HG02588 (cell line): ENCODE measurements around the gene IBSP.
A peak's percentile ranks its signal among the peaks of the same experiment; 100 is the strongest.

ENCODE experiments used
- ATAC-seq: cut with Tn5 transposase; IDR thresholded peaks from one replicate; pipeline ENCODE4 v1.9.1; 2021; ENCODE audit warnings: mild to moderate bottlenecking, moderate library complexity; ENCODE audit not compliant: unreplicated experiment

The IBSP gene

GRCh38 chr4:87838205-87838604, 38.9 kb downstream of the IBSP start:
- no peak for ATAC-seq

GRCh38 chr4:87838890-87839591, 39.7 kb downstream of the IBSP start:
- ATAC-seq, result peak; percentile 58

- no peak for ATAC-seq
Measured at GRCh38 chr4:87839592-87839946, 40.2 kb downstream of the IBSP start.

GRCh38 chr4:87840149-87840548, 40.8 kb downstream of the IBSP start:
- ATAC-seq, result no peak

- no peak for ATAC-seq
Measured at GRCh38 chr4:87843936-87844335, 44.6 kb downstream of the IBSP start.

- ATAC-seq, result no peak
Measured at GRCh38 chr4:87844452-87844851, 45.1 kb downstream of the IBSP start.

- ATAC-seq, result no peak
Measured at GRCh38 chr4:87846226-87846625, 46.9 kb downstream of the IBSP start.

GRCh38 chr4:87848622-87849351, 49.4 kb downstream of the IBSP start:
- ATAC-seq, result peak; percentile 85

- no peak for ATAC-seq
Measured at GRCh38 chr4:87849612-87850011, 50.3 kb downstream of the IBSP start.

- ATAC-seq, result no peak
Measured at GRCh38 chr4:87851332-87851731, 52.0 kb downstream of the IBSP start.

GRCh38 chr4:87851953-87852352, 52.6 kb downstream of the IBSP start:
- ATAC-seq, result no peak

- ATAC-seq, result no peak
Measured at GRCh38 chr4:87853108-87853507, 53.8 kb downstream of the IBSP start.

GRCh38 chr4:87853891-87854290, 54.5 kb downstream of the IBSP start:
- ATAC-seq, result no peak

- no peak for ATAC-seq
Measured at GRCh38 chr4:87855559-87855958, 56.2 kb downstream of the IBSP start.

GRCh38 chr4:87856816-87857215, 57.5 kb downstream of the IBSP start:
- ATAC-seq, result no peak

- no peak for ATAC-seq
Measured at GRCh38 chr4:87857789-87858188, 58.4 kb downstream of the IBSP start.
